Stimulated activated CD4-positive, alpha-beta T cell treated with anti-CD3 and anti-CD28 coated beads, Interleukin-4, amount 100 ng/mL, for 4 hours (primary cell): ENCODE data around the gene SSC4D.

Experiments used
- DNase-seq, 2 experiments: peaks; one replicate each; pipeline ENCODE4 v3.0.0-alpha.2; 2020

The SSC4D gene

DNA sequence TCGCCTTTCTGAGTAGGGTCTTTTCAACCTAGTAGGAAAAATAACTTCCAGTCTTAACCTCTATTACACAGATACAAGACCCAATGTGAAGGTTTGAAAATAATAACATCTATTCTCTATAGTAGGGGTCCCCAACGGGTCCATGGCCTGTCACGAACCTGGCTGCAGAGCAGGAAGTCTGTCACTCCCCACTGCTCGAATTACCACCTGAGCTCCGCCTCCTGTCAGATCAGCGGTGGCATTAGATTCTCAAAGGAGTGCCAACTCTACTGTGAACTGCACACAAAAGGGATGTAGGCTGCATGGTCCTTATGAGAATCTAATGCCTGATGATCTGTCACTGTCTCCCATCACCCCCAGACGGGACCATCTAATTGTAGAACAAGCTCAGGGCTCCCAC, 58.1 kb downstream of the SSC4D start:
- DNase-seq = no peak

- DNase-seq = no peak
Observed at GRCh38 chr7:76349313-76349885, 60.1 kb downstream of the SSC4D start.

GRCh38 chr7:76347710-76348109, 61.8 kb downstream of the SSC4D start:
- DNase-seq = no peak

- DNase-seq = no peak
Observed at GRCh38 chr7:76346778-76347177, 62.7 kb downstream of the SSC4D start.

DNA sequence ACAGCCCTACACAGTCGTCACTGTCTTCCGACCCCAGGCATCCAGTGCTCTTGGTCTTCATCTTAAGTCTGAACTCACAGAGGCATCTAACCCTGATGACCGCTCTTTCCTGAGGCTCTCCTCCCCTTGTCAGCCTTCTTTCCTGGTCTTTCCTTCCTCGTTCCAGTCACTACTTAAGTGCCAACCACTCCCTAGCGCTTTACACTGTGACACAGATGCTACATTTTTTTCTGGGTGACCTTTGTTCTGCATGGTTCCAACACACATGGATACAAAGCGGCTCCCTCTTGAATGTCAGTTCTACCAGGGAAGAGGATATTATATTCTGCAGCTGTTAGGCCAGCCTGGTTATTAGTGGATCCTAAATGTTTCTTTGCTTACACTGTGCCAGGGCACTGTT, 63.4 kb downstream of the SSC4D start:
- no peak for DNase-seq

DNA sequence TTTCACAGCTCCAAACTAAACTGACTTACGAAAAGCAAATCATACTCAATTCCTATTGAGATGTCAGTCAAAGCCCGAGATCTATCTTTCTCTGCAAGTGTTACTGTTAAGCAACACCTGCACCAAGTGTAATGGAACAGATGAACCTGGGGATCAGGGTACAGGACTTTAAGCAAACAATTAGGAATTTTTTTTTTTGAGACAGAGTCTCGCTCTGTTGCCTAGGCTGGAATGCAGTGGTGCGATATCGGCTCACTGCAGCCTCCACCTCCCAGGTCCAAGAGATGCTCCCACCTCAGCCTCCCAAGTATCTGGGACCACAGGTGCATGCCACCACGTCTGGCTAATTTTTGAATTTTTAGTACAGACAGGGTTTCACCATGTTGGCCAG, 65.6 kb downstream of the SSC4D start:
- DNase-seq = no peak

DNA sequence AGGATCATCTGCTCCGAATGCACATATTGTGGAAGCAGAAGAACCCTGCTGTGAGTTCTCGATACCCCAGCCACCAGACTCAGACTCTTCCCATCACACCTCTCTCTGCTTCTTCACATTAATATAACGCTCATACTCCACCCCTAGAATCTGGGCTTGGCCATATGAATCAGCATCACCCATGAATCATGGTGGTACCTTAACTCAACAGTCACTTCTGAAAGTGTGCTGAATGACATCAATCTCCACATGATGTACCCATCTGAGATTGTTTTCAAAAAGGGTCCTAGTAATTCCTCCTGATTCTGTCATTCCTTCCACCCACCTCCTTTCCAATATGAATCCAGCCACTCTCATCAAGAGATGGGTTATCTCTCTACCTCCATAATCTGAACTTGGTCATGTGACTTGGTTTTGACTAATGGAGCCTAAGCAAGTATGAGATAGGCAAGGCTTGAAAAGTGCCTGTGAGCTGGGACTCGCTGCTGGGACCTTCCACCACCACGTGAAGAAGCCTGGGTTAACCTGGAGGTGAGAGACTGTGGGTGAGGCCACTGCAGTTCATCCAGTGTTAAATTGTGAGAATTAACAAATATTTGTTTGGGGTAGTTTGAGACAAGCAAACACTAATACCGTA, 66.1 kb downstream of the SSC4D start:
- peak in 1 of 2 experiments; percentile 17 for DNase-seq

GRCh38 chr7:76342222-76342621, 67.3 kb downstream of the SSC4D start:
- no peak for DNase-seq

DNA sequence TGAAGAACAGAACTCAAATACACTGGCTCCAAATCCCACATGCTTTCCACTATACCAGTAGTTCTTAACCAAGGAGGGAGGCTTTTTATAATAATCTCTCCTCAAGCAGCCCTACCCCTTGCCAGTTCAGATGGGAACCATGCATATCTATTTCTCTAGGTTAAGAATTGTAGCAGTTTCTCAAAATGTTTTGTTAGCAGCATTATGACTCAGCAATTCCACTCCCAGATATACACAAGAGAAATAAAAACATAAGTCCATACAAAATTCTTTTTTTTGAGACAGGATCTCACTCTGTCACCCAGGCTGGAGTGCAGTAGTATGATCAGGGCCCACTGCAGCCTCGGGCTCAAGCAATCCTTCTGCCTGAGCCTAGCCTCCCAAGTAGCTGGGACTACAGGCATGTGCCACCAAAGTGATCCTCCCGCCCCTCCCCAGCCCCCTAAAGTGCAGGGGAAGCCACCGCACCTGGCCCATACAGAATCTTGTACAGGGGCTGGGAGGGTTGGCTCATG, 68.8 kb downstream of the SSC4D start:
- DNase-seq = no peak
